ENCODE results near the gene ADAM23. TPM values are rescaled to one million over a fixed set of nuclear protein-coding genes. Genes with fewer than 3 reads are reported as not detected.

The ADAM23 gene
- polyA plus RNA-seq, 1 experiment = 1.3 TPM

DNA sequence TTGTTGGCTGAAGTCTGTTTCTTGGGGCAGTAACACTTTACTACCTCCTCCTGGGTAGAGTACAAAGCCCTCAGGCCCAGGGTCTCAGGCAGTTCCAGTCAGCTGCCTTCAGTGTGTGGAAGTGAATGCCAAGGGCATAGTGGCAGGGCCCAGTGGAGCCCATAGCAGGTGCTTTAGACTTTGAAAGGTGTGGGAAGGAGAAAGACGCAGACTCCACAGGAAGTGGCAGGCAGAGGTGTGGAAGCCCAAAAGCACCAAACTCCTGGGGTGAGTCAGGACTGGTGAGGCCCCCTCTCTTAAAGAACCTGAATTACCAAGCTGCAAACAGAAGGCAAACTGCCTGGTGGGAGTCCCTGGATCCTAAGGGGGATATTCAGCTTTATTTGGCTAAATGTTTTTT, 45.3 kb downstream of the ADAM23 start:
- DNase-seq (ENCODE audit: low read depth) = no peak
- TF ChIP-seq, protein P1, sequence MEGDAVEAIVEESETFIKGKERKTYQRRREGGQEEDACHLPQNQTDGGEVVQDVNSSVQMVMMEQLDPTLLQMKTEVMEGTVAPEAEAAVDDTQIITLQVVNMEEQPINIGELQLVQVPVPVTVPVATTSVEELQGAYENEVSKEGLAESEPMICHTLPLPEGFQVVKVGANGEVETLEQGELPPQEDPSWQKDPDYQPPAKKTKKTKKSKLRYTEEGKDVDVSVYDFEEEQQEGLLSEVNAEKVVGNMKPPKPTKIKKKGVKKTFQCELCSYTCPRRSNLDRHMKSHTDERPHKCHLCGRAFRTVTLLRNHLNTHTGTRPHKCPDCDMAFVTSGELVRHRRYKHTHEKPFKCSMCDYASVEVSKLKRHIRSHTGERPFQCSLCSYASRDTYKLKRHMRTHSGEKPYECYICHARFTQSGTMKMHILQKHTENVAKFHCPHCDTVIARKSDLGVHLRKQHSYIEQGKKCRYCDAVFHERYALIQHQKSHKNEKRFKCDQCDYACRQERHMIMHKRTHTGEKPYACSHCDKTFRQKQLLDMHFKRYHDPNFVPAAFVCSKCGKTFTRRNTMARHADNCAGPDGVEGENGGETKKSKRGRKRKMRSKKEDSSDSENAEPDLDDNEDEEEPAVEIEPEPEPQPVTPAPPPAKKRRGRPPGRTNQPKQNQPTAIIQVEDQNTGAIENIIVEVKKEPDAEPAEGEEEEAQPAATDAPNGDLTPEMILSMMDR (IDR thresholded peaks at IDR 0.05; ENCODE audit: insufficient read depth, low read depth, low read length) = no peak
- H3K4me3 ChIP-seq (ENCODE audit: low read depth, low read length) = no peak overlapping the region
- H3K36me3 ChIP-seq (ENCODE audit: control insufficient read depth, insufficient read depth, low read length) = no peaks in the 10 kb centered on the region
- POLR2A ChIA-PET = no interaction called here
- CTCF ChIA-PET = no interaction called here
- H3K27me3 ChIP-seq (ENCODE audit: control insufficient read depth, insufficient read depth, low read length) = no peaks in the 10 kb centered on the region

DNA sequence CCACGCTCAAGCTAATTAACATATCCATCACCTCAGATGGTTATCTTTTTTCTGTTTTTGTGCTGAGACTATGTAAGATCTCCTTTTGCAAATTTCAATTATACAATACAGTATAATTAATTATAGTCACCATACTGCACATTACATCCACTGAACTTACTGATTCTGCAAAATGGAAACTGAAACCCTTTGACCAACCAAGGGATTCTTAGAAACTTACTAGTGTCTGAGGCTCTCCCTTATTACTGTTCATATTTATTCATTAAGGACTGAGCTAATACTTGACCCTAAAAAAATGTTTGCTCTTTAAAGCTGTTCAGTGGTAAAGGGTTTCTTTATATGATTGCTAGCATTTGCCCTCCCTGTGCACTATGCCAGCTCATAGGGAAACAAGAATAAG, 50.7 kb downstream of the ADAM23 start:
- POLR2A ChIA-PET = no interaction called here

DNA sequence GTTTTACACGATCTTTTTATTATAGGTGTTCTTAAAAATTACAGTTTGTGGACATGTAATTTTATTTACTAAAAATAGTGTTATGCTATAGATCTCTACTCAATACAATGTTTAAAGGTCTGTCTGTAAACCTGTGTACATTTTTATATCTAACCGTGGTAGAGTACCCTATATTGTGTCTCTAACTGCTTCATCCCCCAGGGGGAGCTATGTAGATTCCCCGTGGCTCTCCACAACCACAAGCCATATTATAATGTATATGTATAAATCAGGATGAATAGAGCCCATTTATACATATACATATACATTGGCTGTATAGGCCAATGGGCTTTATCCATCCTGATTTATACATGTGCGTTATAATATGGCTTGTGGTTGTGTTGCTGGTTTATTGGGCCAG, 59.4 kb downstream of the ADAM23 start:
- TF ChIP-seq, protein P1 (IDR thresholded peaks at IDR 0.05; ENCODE audit: insufficient read depth, low read depth, low read length) = no peak
- Histone ChIP-seq H3K36me3 (ENCODE audit: control insufficient read depth, insufficient read depth, low read length) (no peaks in the 10 kb centered on the region), H3K4me3 (ENCODE audit: low read depth, low read length) (no peak overlapping the region), H3K27me3 (ENCODE audit: control insufficient read depth, insufficient read depth, low read length) (no peaks in the 10 kb centered on the region)
- POLR2A ChIA-PET = no interaction called here
- CTCF ChIA-PET = no interaction called here
- no peak for DNase-seq (ENCODE audit: low read depth)

More for the DNA sequence above, 50.7 kb downstream of the ADAM23 start:
- TF ChIP-seq, protein P1 (IDR thresholded peaks at IDR 0.05; ENCODE audit: insufficient read depth, low read depth, low read length) = no peak
- Histone ChIP-seq H3K4me3 (ENCODE audit: low read depth, low read length) (no peak overlapping the region), H3K36me3 (ENCODE audit: control insufficient read depth, insufficient read depth, low read length) (no peaks in the 10 kb centered on the region), H3K27me3 (ENCODE audit: control insufficient read depth, insufficient read depth, low read length) (no peaks in the 10 kb centered on the region)
- CTCF ChIA-PET = interaction anchor here (0.5 to 0.6 kb wide), 2 partner anchors 14 to 359 kb away, joined by 3 read pairs; no protein-coding TSS in a partner anchor
- no peak for DNase-seq (ENCODE audit: low read depth)

DNA sequence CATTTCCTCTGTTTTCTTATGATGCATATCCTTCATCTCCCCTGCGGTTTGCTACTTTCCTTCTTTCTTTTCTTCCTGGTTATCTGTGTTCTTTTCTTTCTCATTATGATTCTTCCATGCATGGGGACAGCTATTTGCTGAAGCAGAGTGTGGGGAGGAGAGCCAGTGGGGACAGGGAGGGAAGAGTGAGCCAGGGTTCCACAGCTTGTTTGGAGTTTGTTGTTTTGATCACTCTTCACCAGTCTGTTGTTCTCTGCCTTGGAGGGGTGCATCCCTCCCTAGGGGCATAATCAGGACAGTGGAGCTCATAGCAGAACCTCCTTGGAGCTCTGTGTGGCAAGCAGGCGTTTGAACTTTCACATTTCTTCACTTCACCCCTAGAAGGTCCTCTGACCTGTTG, 68.0 kb downstream of the ADAM23 start:
- ChIA-PET CTCF (interaction anchor here (0.8 kb wide), 1 partner anchor 72 kb away, joined by 4 read pairs; no protein-coding TSS in a partner anchor), POLR2A (no interaction called here)
- TF ChIP-seq, protein P1 (IDR thresholded peaks at IDR 0.05; ENCODE audit: insufficient read depth, low read depth, low read length) = no peak
- Histone ChIP-seq H3K36me3 (ENCODE audit: control insufficient read depth, insufficient read depth, low read length) (no peaks in the 10 kb centered on the region), H3K27me3 (ENCODE audit: control insufficient read depth, insufficient read depth, low read length) (no peaks in the 10 kb centered on the region), H3K4me3 (ENCODE audit: low read depth, low read length) (no peak overlapping the region)
- DNase-seq (ENCODE audit: low read depth) = no peak

DNA sequence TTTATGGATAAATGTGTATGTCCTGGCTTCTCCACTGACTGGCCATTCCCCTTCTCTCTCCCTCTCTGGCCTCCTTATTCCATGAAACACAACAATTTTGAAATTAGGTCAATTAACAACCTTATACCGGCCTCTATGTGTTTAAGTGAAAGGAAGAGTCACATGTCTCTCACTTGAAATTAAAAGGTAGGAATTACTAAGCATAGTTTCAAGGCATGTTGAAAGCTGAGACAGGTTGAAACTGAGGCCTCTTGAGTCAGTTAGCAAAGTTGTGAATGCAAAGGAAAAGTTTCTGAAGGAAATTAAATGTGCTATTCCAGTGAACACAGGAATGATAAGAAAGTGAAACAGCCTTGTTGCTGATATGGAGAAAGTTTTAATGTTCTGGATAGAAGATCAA, 69.7 kb downstream of the ADAM23 start:
- Histone ChIP-seq H3K4me3 (ENCODE audit: low read depth, low read length) (no peak overlapping the region), H3K27me3 (ENCODE audit: control insufficient read depth, insufficient read depth, low read length) (no peaks in the 10 kb centered on the region), H3K36me3 (ENCODE audit: control insufficient read depth, insufficient read depth, low read length) (no peaks in the 10 kb centered on the region)
- no peak for DNase-seq (ENCODE audit: low read depth)
- TF ChIP-seq, protein P1 (IDR thresholded peaks at IDR 0.05; ENCODE audit: insufficient read depth, low read depth, low read length) = no peak
- POLR2A ChIA-PET = no interaction called here
- CTCF ChIA-PET = no interaction called here

All from BJ (cell line).